GM21737 (cell line): ENCODE results near the gene SLC6A4.
"Not testable (repeated sequence)": the region's sequence is repeated elsewhere in the genome, so short reads cannot be mapped to it uniquely, and the experiment has no call there.

Experiments
- ATAC-seq: cut with Tn5 transposase; IDR thresholded peaks from one replicate; pipeline ENCODE4 v1.9.1; 2021; ENCODE audit warnings: mild to moderate bottlenecking, moderate library complexity; ENCODE audit not compliant: unreplicated experiment

The SLC6A4 gene

GRCh38 chr17:30176855-30177254 is 58.6 kb downstream of the SLC6A4 start:
- no peak for ATAC-seq

- no peak for ATAC-seq
Measured at GRCh38 chr17:30174556-30174955, 60.9 kb downstream of the SLC6A4 start.

GRCh38 chr17:30173649-30174048 is 61.8 kb downstream of the SLC6A4 start:
- peak; percentile 80 for ATAC-seq

- ATAC-seq: no peak
Measured at GRCh38 chr17:30172560-30172959, 62.9 kb downstream of the SLC6A4 start.

GRCh38 chr17:30170415-30170987 is 65.0 kb downstream of the SLC6A4 start:
- no peak for ATAC-seq

GRCh38 chr17:30165960-30166359 is 69.5 kb downstream of the SLC6A4 start:
- no peak for ATAC-seq

GRCh38 chr17:30165147-30165546 is 70.3 kb downstream of the SLC6A4 start:
- ATAC-seq: no peak

- no peak for ATAC-seq
Measured at GRCh38 chr17:30164531-30164930, 71.0 kb downstream of the SLC6A4 start.

GRCh38 chr17:30161601-30162000 is 73.9 kb downstream of the SLC6A4 start:
- ATAC-seq: no peak

GRCh38 chr17:30160419-30161172 is 74.9 kb downstream of the SLC6A4 start:
- ATAC-seq: no peak

- ATAC-seq: no peak
Measured at GRCh38 chr17:30158896-30159625, 76.4 kb downstream of the SLC6A4 start.

GRCh38 chr17:30155389-30155788 is 80.1 kb downstream of the SLC6A4 start:
- no peak for ATAC-seq

GRCh38 chr17:30153463-30153862 is 82.0 kb downstream of the SLC6A4 start:
- no peak for ATAC-seq

GRCh38 chr17:30151471-30151870 is 84.0 kb downstream of the SLC6A4 start:
- ATAC-seq: no peak

GRCh38 chr17:30148376-30148775 is 87.1 kb downstream of the SLC6A4 start:
- ATAC-seq: no peak

- ATAC-seq: not testable (repeated sequence)
Measured at GRCh38 chr17:30147860-30148259, 87.6 kb downstream of the SLC6A4 start.
